ENCODE data around the gene TRAPPC2. TPM values are rescaled to one million over a fixed set of nuclear protein-coding genes. Genes with fewer than 3 reads are reported as not detected.
"Not testable (repeated sequence)": the region's sequence is repeated elsewhere in the genome, so short reads cannot be mapped to it uniquely, and the experiment has no call there.

TRAPPC2 gene
- total and polyA plus RNA-seq, 2 of the 13 experiments (the other 11 are each of a cell fraction or from before 2014, with no cell fraction given), result 4.4 to 8.1 TPM

- BruUV-seq (replicated peaks); CTCF ChIA-PET (ENCODE audit: low intra/inter-chr PET ratio, low total read pairs); FAIRE-seq; in situ Hi-C loops (cut with HindIII; ENCODE audit: extremely low pct_ligation_motif_present, low pct_unique_long_range_greater_than_20kb); ATAC-seq; H3K27ac ChIP-seq (ENCODE audit: extremely low read length, insufficient read depth, low read length); H3K4me1 ChIP-seq (ENCODE audit: insufficient read depth, low read length); intact Hi-C loops (cut with micrococcal nuclease; ENCODE audit: unreplicated experiment); H3K36me3 ChIP-seq (replicated peaks in 1 of 2; ENCODE audit: control insufficient read depth in 1 of 2, insufficient read depth in 2 of 2, low read length in 2 of 2); H3K79me2 ChIP-seq (ENCODE audit: insufficient read depth, low read length); H3K27me3 ChIP-seq (ENCODE audit: control insufficient read depth in 1 of 2, insufficient read depth in 2 of 2, low read length in 2 of 2); H3K4me3 ChIP-seq (replicated peaks in 1 of 3; ENCODE audit: insufficient read depth in 1 of 3, low read depth in 2 of 3, low read length in 3 of 3); H3K9ac ChIP-seq (ENCODE audit: insufficient read depth, low read depth, low read length); H3K9me3 ChIP-seq (ENCODE audit: low read length); H4K20me1 ChIP-seq (ENCODE audit: insufficient read depth, low read length); DNase-seq (ENCODE audit: low spot score); H2AFZ ChIP-seq (ENCODE audit: low read length): not testable (repeated sequence)
- 0 out of 2 replicates have a peak overlapping the region, but pooled peaks have one; percentile 57 for H3K4me2 ChIP-seq (ENCODE audit: low read depth, low read length)
- POLR2A ChIA-PET, result interaction anchor here (1.0 kb wide), 2 partner anchors 19 to 65 kb away, joined by 4 read pairs; partner anchors contain the start of genes OFD1, RAB9A and TRAPPC2
- 98% methylated on average over 8 of the region's 8 CpGs for WGBS (ENCODE audit: low lambda C conversion rate)
Measured at GRCh38 chrX:13669755-13670154, 64.7 kb downstream of the TRAPPC2 start.

- TF ChIP-seq KIAA2018 (CRISPR knock-in tag; IDR thresholded peaks at IDR 0.05; ENCODE audit: borderline replicate concordance) (no peak), ZZZ3 (CRISPR knock-in tag; IDR thresholded peaks at IDR 0.05; ENCODE audit: borderline replicate concordance) (no peak), ZBTB21 (CRISPR knock-in tag; IDR thresholded peaks at IDR 0.05) (peak; percentile 72), FOSL2 (CRISPR knock-in tag; IDR thresholded peaks at IDR 0.05) (peak; percentile 43), CREB1 (IDR thresholded peaks at IDR 0.05) (no peak), CREB1 (CRISPR knock-in tag; IDR thresholded peaks at IDR 0.05) (peak; percentile 46; the same call in 1 of the 2 replicates), HNF4A (CRISPR knock-in tag; IDR thresholded peaks at IDR 0.05) (0 out of 2 replicates have a peak, but pooled peaks have one; percentile 14)
- no peaks in the 10 kb centered on the region for H3K79me2 ChIP-seq (ENCODE audit: insufficient read depth, low read length)
- ATAC-seq (peak; percentile 75), FAIRE-seq (no peak), DNase-seq (ENCODE audit: low spot score) (peak; percentile 52)
- H3K9ac ChIP-seq (ENCODE audit: insufficient read depth, low read depth, low read length), result no peak overlapping the region
- no peak overlapping the region; a peak in 1 of 6 replicates for H3K4me3 ChIP-seq (replicated peaks in 1 of 3; ENCODE audit: insufficient read depth in 1 of 3, low read depth in 2 of 3, low read length in 3 of 3)
- no peaks in the 10 kb centered on the region for H3K36me3 ChIP-seq (replicated peaks in 1 of 2; ENCODE audit: control insufficient read depth in 1 of 2, insufficient read depth in 2 of 2, low read length in 2 of 2)
- no peak overlapping the region for H3K27ac ChIP-seq (ENCODE audit: extremely low read length, insufficient read depth, low read length)
- no TSS peak for BruUV-seq (replicated peaks)
- intact Hi-C loops (cut with micrococcal nuclease; ENCODE audit: unreplicated experiment) (no loop called here), in situ Hi-C loops (cut with HindIII; ENCODE audit: extremely low pct_ligation_motif_present, low pct_unique_long_range_greater_than_20kb) (no loop called here)
- CTCF ChIA-PET (ENCODE audit: low intra/inter-chr PET ratio, low total read pairs), result no interaction called here
- no peaks in the 10 kb centered on the region for H3K9me3 ChIP-seq (ENCODE audit: low read length)
- WGBS (ENCODE audit: low lambda C conversion rate), result 8% methylated on average over 7 of the region's 9 CpGs
- H3K27me3 ChIP-seq (ENCODE audit: control insufficient read depth in 1 of 2, insufficient read depth in 2 of 2, low read length in 2 of 2), result no peaks in the 10 kb centered on the region
- no peaks in the 10 kb centered on the region for H4K20me1 ChIP-seq (ENCODE audit: insufficient read depth, low read length)
- peak overlapping the region; percentile 57 for H3K4me2 ChIP-seq (ENCODE audit: low read depth, low read length)
- peak overlapping the region; percentile 83 for H2AFZ ChIP-seq (ENCODE audit: low read length)
- POLR2A ChIA-PET, result interaction anchor here (1.0 kb wide), 2 partner anchors 20 to 65 kb away, joined by 4 read pairs; partner anchors contain the start of genes OFD1, RAB9A and TRAPPC2
- 0 out of 2 replicates have a peak, but pooled peaks cover 6% of the 10 kb centered on the region for H3K4me1 ChIP-seq (ENCODE audit: insufficient read depth, low read length)
Measured at GRCh38 chrX:13669246-13669737, 65.1 kb downstream of the TRAPPC2 start.
